MCF 10A (cell line): Measurements from ENCODE around the gene KCNB1. TPM values are rescaled to one million over a fixed set of nuclear protein-coding genes. Genes with fewer than 3 reads are reported as not detected.

ENCODE experiments used
- BruUV-seq: library from RNA; stranded (reverse); fragments of 400-500 nt; replicated peaks from 2 replicates; lab custom pipeline; 2021; lab: Mats Ljungman, UMichigan
- CTCF ChIA-PET: fragments of 300-600 bp; sonication (Branson Sonifier 250); formaldehyde crosslinking; extraction: SDS; loops from one replicate; lab custom pipeline; 2021; ENCODE audit warnings: antibody characterized with exemption, inconsistent platforms; lab: Yijun Ruan, JAX
- POLR2A ChIA-PET: fragments of 300-600, 350-650 bp; sonication (Branson Sonifier 250); formaldehyde crosslinking; extraction: SDS; loops from one replicate; lab custom pipeline; 2020; ENCODE audit warnings: antibody characterized with exemption, inconsistent platforms; lab: Yijun Ruan, JAX
- DNase-seq: peaks from one replicate; pipeline ENCODE4 v3.0.0-alpha.2; 2018; ENCODE audit not compliant: unreplicated experiment
- H3K27ac Mint-ChIP-seq: one replicate; pipeline ENCODE4 v1.8.0; 2022; ENCODE audit warnings: mild to moderate bottlenecking, low read depth, mixed read lengths; ENCODE audit not compliant: unreplicated experiment
- H3K27me3 Mint-ChIP-seq: one replicate; pipeline ENCODE4 v1.8.0; 2022; ENCODE audit warnings: mixed read lengths; ENCODE audit not compliant: insufficient read depth, unreplicated experiment
- H3K36me3 Mint-ChIP-seq: one replicate; pipeline ENCODE4 v1.8.0; 2022; ENCODE audit warnings: mild to moderate bottlenecking, moderate library complexity, mixed read lengths; ENCODE audit not compliant: insufficient read depth, unreplicated experiment
- H3K4me1 Mint-ChIP-seq: one replicate; pipeline ENCODE4 v1.8.0; 2022; ENCODE audit warnings: mixed read lengths; ENCODE audit not compliant: insufficient read depth, unreplicated experiment
- H3K4me3 Mint-ChIP-seq: one replicate; pipeline ENCODE4 v1.8.0; 2022; ENCODE audit warnings: mild to moderate bottlenecking, moderate library complexity, mixed read lengths; ENCODE audit not compliant: unreplicated experiment
- H3K9me3 Mint-ChIP-seq: one replicate; pipeline ENCODE4 v1.8.0; 2022; ENCODE audit warnings: mixed read lengths; ENCODE audit not compliant: unreplicated experiment
- intact Hi-C: fragments of 100-400 bp; cut with micrococcal nuclease; formaldehyde crosslinking; loops from 2 replicates; pipeline ENCODE4 v1.14.1; 2022
- total RNA-seq: library from RNA; stranded (reverse); gene quantifications from 2 replicates; pipeline ENCODE4 v1.2.3, GENCODE V29; 2022
- TF ChIP-seq, protein P1 (sequence below): fragments of 200-600 bp; IDR thresholded peaks from one replicate; pipeline ENCODE4 v1.8.0; 2022; ENCODE audit warnings: antibody characterized with exemption, mild to moderate bottlenecking; ENCODE audit not compliant: unreplicated experiment

KCNB1 gene
- total RNA-seq, 1 experiment from 2014 or later, result 2.8 TPM

GRCh38 chr20:49340161-49340966 lies 142.1 kb downstream of the KCNB1 start:
- no peak overlapping the region for H3K4me3 Mint-ChIP-seq
- ChIA-PET CTCF (interaction anchor here (0.6 to 15.5 kb wide), 3 partner anchors 144 to 203 kb away, joined by 3 to 237 read pairs (median 10); no protein-coding TSS in a partner anchor), POLR2A (interaction anchor here (0.6 to 4.9 kb wide), 3 partner anchors 41 to 144 kb away, joined by 3 to 21 read pairs (median 4); no protein-coding TSS in a partner anchor)
- intact Hi-C loops, result no loop called here
- no peak for DNase-seq
- H3K4me1 Mint-ChIP-seq, result peaks cover 30% of the 10 kb centered on the region
- H3K9me3 Mint-ChIP-seq, result no peaks in the 10 kb centered on the region
- no peak overlapping the region for H3K27ac Mint-ChIP-seq
- no peaks in the 10 kb centered on the region for H3K36me3 Mint-ChIP-seq
- TF ChIP-seq, protein P1, sequence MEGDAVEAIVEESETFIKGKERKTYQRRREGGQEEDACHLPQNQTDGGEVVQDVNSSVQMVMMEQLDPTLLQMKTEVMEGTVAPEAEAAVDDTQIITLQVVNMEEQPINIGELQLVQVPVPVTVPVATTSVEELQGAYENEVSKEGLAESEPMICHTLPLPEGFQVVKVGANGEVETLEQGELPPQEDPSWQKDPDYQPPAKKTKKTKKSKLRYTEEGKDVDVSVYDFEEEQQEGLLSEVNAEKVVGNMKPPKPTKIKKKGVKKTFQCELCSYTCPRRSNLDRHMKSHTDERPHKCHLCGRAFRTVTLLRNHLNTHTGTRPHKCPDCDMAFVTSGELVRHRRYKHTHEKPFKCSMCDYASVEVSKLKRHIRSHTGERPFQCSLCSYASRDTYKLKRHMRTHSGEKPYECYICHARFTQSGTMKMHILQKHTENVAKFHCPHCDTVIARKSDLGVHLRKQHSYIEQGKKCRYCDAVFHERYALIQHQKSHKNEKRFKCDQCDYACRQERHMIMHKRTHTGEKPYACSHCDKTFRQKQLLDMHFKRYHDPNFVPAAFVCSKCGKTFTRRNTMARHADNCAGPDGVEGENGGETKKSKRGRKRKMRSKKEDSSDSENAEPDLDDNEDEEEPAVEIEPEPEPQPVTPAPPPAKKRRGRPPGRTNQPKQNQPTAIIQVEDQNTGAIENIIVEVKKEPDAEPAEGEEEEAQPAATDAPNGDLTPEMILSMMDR, result no peak
- H3K27me3 Mint-ChIP-seq, result no peaks in the 10 kb centered on the region
- no TSS peak for BruUV-seq

DNA sequence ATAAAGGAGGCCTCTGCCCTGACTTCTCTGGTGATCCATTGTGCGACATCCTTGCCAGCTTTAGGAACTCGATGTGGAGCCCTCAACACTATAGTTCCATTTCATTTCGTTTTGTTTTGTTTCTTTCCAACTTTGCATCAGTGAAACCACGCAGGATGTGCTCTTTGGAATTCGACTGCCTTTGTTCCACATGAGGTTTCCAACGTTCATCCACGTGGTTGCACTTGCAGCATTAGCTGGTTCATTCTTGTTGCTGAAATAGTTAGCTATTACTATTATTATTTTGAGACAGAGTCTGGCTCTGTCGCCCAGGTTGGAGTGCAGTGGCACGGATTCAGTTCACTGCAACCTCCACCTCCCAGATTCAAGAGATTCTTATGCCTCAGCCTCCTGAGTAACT lies 143.3 kb downstream of the KCNB1 start:
- no peaks in the 10 kb centered on the region for H3K27me3 Mint-ChIP-seq
- H3K27ac Mint-ChIP-seq, result no peak overlapping the region
- H3K4me1 Mint-ChIP-seq, result peaks cover 21% of the 10 kb centered on the region
- H3K9me3 Mint-ChIP-seq, result no peaks in the 10 kb centered on the region
- POLR2A ChIA-PET, result interaction anchor here (0.6 to 4.9 kb wide), 2 partner anchors 113 to 145 kb away, joined by 3 to 21 read pairs; no protein-coding TSS in a partner anchor
- H3K36me3 Mint-ChIP-seq, result no peaks in the 10 kb centered on the region
- no peak overlapping the region for H3K4me3 Mint-ChIP-seq
- intact Hi-C loops, result no loop called here
- DNase-seq, result no peak
- TF ChIP-seq, protein P1, result no peak
- CTCF ChIA-PET, result interaction anchor here (0.7 to 15.5 kb wide), 9 partner anchors 10 to 573 kb away, joined by 3 to 237 read pairs (median 3); no protein-coding TSS in a partner anchor
- no TSS peak for BruUV-seq

DNA sequence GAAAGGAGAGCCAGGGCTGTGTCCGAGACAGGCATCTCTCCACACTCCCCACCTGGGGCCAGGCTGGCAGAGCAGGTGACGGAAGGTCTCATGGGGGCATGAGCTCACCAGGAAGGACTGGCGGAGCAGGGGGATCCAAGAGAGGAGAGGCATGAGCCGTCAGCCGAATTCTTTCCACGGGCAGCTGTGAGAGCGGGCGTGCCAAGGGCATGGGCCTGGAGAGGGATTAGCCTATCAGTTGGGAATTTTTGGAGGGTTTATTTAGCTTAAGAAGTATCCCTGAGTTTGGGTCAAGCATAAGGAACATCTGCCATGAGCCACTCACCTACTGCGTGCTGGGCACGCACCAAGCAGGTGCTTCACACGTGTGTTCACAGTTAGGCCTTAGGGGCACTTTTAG lies 144.4 kb downstream of the KCNB1 start:
- H3K27ac Mint-ChIP-seq, result peak overlapping the region; percentile 57
- DNase-seq, result no peak
- no peaks in the 10 kb centered on the region for H3K36me3 Mint-ChIP-seq
- H3K4me3 Mint-ChIP-seq, result no peak overlapping the region
- H3K4me1 Mint-ChIP-seq, result peaks cover 11% of the 10 kb centered on the region
- TF ChIP-seq, protein P1, result no peak
- ChIA-PET CTCF (interaction anchor here (0.5 to 15.5 kb wide), 6 partner anchors 11 to 197 kb away, joined by 3 to 237 read pairs (median 4); partner anchors contain the start of gene KCNB1), POLR2A (interaction anchor here (0.5 to 4.9 kb wide), 3 partner anchors 146 to 196 kb away, joined by 4 to 21 read pairs (median 6); no protein-coding TSS in a partner anchor)
- H3K27me3 Mint-ChIP-seq, result peaks cover 3% of the 10 kb centered on the region
- intact Hi-C loops, result no loop called here
- no peaks in the 10 kb centered on the region for H3K9me3 Mint-ChIP-seq
- BruUV-seq, result no TSS peak

DNA sequence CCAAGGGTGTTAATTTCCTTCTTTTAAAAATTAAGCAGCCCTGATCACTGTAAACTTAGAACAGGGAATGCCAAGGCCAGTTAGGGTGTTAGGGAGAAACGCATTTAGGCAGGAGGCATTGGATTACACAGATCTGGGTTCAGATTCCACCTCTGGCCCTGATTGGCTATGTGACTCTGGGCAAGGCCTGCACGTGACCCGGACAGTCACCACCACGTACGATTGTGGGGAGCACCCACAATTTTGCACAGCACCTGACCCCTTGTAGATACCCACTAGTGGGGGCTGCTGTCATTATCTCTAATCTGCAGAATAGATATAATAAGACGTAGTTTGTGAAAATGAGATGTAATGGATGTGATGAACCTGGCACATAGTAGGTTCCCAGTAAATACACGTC lies 145.1 kb downstream of the KCNB1 start:
- Mint-ChIP-seq H3K4me3 (no peak overlapping the region), H3K9me3 (no peaks in the 10 kb centered on the region), H3K36me3 (no peaks in the 10 kb centered on the region), H3K4me1 (peaks cover 6% of the 10 kb centered on the region), H3K27me3 (peaks cover 10% of the 10 kb centered on the region), H3K27ac (peak overlapping the region; percentile 57)
- POLR2A ChIA-PET, result interaction anchor here (1.7 to 4.9 kb wide), 2 partner anchors 147 to 197 kb away, joined by 6 to 21 read pairs; no protein-coding TSS in a partner anchor
- no TSS peak for BruUV-seq
- TF ChIP-seq, protein P1, result no peak
- CTCF ChIA-PET, result interaction anchor here (0.8 to 15.5 kb wide), 9 partner anchors 9 to 273 kb away, joined by 3 to 237 read pairs (median 5); partner anchors contain the start of gene KCNB1
- intact Hi-C loops, result no loop called here
- DNase-seq, result no peak
